ENCODE data around the gene PAK1. TPM values are rescaled to one million over a fixed set of nuclear protein-coding genes. Genes with fewer than 3 reads are reported as not detected.

PAK1 gene
- total RNA-seq, 1 donor from 2014 or later = 7.7 TPM

DNA sequence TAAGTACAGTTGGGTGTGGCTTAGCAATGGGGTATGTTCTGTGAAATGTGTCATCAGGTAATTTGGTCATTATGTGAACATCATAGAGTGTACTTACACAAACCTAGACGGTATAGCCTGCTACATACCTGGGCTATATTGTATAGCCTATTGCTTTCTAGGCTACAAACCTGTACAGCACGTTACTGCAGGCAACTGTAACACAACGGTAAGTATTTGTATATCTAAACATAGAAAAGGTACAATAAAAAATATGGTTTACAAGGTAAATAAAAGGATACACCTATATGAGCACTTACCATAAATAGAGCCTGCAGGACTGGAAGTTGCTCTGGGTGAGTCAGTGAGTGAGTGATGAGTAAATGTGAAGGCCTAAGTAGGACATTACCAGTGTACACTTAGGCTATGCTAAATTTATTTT is 99.3 kb downstream of the PAK1 start:
- H3K9me3 ChIP-seq (replicated peaks) = no peaks in the 10 kb centered on the region
- intact Hi-C loops (cut with micrococcal nuclease) = no loop called here
- no peaks in the 10 kb centered on the region for H3K27me3 ChIP-seq (ENCODE audit: low read depth)
- H3K27ac ChIP-seq (replicated peaks) = no peak overlapping the region
- H3K4me3 ChIP-seq = no peak overlapping the region
- no peaks in the 10 kb centered on the region for H3K4me1 ChIP-seq
- DNase-seq = no peak
- H3K36me3 ChIP-seq = no peaks in the 10 kb centered on the region
- TF ChIP-seq, protein P1, sequence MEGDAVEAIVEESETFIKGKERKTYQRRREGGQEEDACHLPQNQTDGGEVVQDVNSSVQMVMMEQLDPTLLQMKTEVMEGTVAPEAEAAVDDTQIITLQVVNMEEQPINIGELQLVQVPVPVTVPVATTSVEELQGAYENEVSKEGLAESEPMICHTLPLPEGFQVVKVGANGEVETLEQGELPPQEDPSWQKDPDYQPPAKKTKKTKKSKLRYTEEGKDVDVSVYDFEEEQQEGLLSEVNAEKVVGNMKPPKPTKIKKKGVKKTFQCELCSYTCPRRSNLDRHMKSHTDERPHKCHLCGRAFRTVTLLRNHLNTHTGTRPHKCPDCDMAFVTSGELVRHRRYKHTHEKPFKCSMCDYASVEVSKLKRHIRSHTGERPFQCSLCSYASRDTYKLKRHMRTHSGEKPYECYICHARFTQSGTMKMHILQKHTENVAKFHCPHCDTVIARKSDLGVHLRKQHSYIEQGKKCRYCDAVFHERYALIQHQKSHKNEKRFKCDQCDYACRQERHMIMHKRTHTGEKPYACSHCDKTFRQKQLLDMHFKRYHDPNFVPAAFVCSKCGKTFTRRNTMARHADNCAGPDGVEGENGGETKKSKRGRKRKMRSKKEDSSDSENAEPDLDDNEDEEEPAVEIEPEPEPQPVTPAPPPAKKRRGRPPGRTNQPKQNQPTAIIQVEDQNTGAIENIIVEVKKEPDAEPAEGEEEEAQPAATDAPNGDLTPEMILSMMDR (IDR thresholded peaks at IDR 0.05; ENCODE audit: borderline replicate concordance) = no peak

DNA sequence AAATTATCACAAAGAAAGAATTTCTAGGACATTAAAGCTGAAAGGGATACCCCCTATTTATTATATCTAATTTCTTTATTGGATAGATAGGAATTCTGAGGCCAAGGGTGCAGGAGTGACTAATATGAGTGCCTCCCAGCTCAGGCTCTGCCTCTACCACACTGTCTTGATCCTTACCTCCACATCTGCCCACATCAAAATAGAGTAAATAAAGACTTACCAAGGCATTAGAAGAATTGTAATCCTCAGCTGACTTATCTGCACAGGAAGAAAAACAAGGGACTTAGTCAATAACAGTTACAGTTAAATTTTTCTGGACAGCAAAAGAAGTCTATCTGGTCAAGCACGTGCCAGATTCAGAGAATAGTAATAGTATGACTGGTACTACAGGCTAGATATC is 99.8 kb downstream of the PAK1 start:
- Histone ChIP-seq H3K27me3 (ENCODE audit: low read depth) (no peaks in the 10 kb centered on the region), H3K27ac (replicated peaks) (no peak overlapping the region), H3K9me3 (replicated peaks) (no peaks in the 10 kb centered on the region), H3K36me3 (no peaks in the 10 kb centered on the region), H3K4me3 (no peak overlapping the region), H3K4me1 (no peaks in the 10 kb centered on the region)
- intact Hi-C loops (cut with micrococcal nuclease) = no loop called here
- DNase-seq = no peak
- TF ChIP-seq, protein P1 (IDR thresholded peaks at IDR 0.05; ENCODE audit: borderline replicate concordance) = no peak

DNA sequence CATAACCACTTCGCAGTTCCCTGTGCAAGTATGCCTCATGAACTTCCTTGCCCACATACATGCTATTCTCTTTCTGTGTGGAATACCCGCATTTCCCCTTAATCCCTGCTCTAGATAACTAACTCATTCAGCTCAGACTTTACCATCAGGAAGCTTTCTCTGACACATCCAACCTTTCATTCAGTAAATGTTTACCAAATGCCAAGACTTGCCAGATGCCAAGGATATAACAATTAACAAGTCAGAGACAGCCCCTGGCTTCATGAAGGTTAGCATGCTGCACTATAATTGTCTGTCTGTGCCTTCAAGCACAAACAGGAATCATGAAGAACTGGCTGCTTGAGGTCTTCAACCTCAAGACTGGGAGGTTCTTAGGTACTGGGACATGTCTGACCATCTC is 101.2 kb downstream of the PAK1 start:
- Histone ChIP-seq H3K36me3 (no peaks in the 10 kb centered on the region), H3K27me3 (ENCODE audit: low read depth) (no peaks in the 10 kb centered on the region), H3K4me3 (no peak overlapping the region), H3K9me3 (replicated peaks) (no peaks in the 10 kb centered on the region), H3K4me1 (no peaks in the 10 kb centered on the region), H3K27ac (replicated peaks) (no peak overlapping the region)
- TF ChIP-seq, protein P1 (IDR thresholded peaks at IDR 0.05; ENCODE audit: borderline replicate concordance) = no peak
- intact Hi-C loops (cut with micrococcal nuclease) = no loop called here
- DNase-seq = no peak

DNA sequence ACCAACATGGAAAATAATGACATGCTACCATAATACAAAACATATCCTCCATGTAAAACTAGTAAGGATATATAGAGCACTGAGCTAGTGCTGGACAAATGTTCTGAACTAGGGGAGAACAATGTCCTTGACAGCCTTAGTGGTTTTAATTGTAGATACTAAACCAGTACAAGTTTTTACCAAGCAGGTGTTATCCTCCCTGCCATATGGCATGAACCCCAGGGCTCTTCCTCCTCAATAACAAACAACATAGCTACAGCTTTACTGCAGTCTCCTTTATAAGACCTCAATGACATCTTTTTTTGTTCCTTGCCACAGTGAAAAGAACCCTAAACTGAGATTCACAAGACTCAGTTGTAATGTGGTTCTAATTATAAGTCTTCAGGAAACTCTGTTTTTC is 102.2 kb downstream of the PAK1 start:
- H3K27ac ChIP-seq (replicated peaks) = no peak overlapping the region
- intact Hi-C loops (cut with micrococcal nuclease) = no loop called here
- no peaks in the 10 kb centered on the region for H3K4me1 ChIP-seq
- TF ChIP-seq, protein P1 (IDR thresholded peaks at IDR 0.05; ENCODE audit: borderline replicate concordance) = no peak
- no peaks in the 10 kb centered on the region for H3K27me3 ChIP-seq (ENCODE audit: low read depth)
- H3K9me3 ChIP-seq (replicated peaks) = peaks cover 1% of the 10 kb centered on the region
- no peaks in the 10 kb centered on the region for H3K36me3 ChIP-seq
- H3K4me3 ChIP-seq = no peak overlapping the region
- DNase-seq = no peak

DNA sequence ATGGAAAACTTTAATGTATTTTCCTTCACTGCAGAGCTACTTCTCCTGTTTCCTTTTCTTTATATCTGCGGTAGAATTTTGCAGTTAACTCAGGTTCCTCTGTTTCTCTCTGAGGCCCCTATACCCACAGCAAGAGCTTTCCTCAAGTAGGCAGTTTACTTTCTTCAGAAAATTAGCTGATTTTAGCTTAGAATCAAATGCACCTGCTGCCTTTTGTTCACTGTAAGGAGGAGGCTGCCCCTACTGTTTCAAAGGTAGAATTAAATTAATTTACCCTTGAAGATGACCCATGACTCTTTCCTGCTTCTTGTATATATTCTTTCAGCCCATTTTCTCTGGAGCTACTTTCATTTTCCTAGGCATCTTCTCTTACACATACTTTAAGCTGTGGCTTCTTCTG is 103.7 kb downstream of the PAK1 start:
- intact Hi-C loops (cut with micrococcal nuclease) = no loop called here
- Histone ChIP-seq H3K36me3 (no peaks in the 10 kb centered on the region), H3K4me1 (no peaks in the 10 kb centered on the region), H3K27ac (replicated peaks) (no peak overlapping the region), H3K9me3 (replicated peaks) (peaks cover 15% of the 10 kb centered on the region), H3K27me3 (ENCODE audit: low read depth) (no peaks in the 10 kb centered on the region), H3K4me3 (no peak overlapping the region)
- no peak for DNase-seq
- TF ChIP-seq, protein P1 (IDR thresholded peaks at IDR 0.05; ENCODE audit: borderline replicate concordance) = no peak

DNA sequence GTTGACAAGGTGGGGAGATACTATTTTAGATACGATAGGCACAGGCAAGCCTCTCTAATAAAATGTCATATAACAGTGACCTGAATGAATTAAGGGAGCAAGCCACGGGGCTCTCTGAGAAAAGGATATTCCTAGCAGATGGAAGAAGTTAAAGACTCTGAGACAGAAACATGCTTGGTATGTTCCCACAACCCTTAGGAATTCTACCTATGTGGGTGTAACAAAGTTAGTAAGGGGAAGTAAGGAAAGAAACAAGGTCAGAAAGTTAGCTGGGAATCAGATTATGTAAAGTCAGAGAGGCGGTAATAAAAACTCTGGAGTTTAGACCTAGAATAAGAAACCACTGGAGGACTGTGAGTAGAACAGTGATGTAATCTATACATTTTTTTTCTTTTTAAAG is 112.7 kb downstream of the PAK1 start:
- Histone ChIP-seq H3K27me3 (ENCODE audit: low read depth) (no peaks in the 10 kb centered on the region), H3K4me1 (no peaks in the 10 kb centered on the region), H3K9me3 (replicated peaks) (peaks cover 16% of the 10 kb centered on the region), H3K4me3 (no peak overlapping the region), H3K27ac (replicated peaks) (no peak overlapping the region), H3K36me3 (no peaks in the 10 kb centered on the region)
- TF ChIP-seq, protein P1 (IDR thresholded peaks at IDR 0.05; ENCODE audit: borderline replicate concordance) = no peak
- no peak for DNase-seq
- intact Hi-C loops (cut with micrococcal nuclease) = no loop called here

Measured in left ventricle myocardium inferior (tissue), 1 donor.